Endothelial cell of umbilical vein (primary cell): ENCODE data around the gene JPH3. TPM values are rescaled to one million over a fixed set of nuclear protein-coding genes. Genes with fewer than 3 reads are reported as not detected.

Experiments
- BruUV-seq: library from RNA; stranded (reverse); fragments of 400-500 nt; replicated peaks from 2 replicates; lab custom pipeline; 2021; lab: Mats Ljungman, UMichigan
- CTCF ChIA-PET: fragments of 300-600, 350-600 bp; sonication (Branson Sonifier 250); formaldehyde crosslinking; loops from one replicate; lab custom pipeline; 2021; ENCODE audit warnings: antibody characterized with exemption, inconsistent platforms; lab: Charles Lee
- POLR2A ChIA-PET: fragments of 300-600, 350-600 bp; sonication (Branson Sonifier 250); formaldehyde crosslinking; loops from one replicate; lab custom pipeline; 2021; ENCODE audit warnings: antibody characterized with exemption, inconsistent platforms; lab: Charles Lee
- DNase-seq: peaks from one replicate; pipeline ENCODE4 v3.0.0-alpha.2; 2011; ENCODE audit warnings: low read depth, low spot score
- FAIRE-seq: peaks from 2 replicates; lab custom pipeline; 2011; peaks lifted over from hg19 to GRCh38; lab: Jason Lieb, UNC
- H2AFZ ChIP-seq: 2 replicates; pipeline ENCODE4 v1.6.0; 2012; ENCODE audit warnings: low read depth, low read length, control low read depth, inconsistent platforms
- H3K27ac ChIP-seq: 2 replicates; pipeline ENCODE4 v1.5.1; 2011; ENCODE audit warnings: low read depth, mild to moderate bottlenecking, control low read depth, low read length, moderate library complexity; ENCODE audit not compliant: insufficient read depth
- H3K27me3 ChIP-seq, 2 experiments: 2 replicates each; pipeline versions ENCODE4 v1.6.0 to v1.6.1; 2011; ENCODE audit warnings: low read length in 2 of 2, mixed read lengths in 1 of 2; ENCODE audit not compliant: control insufficient read depth in 2 of 2, insufficient read depth in 2 of 2
- H3K36me3 ChIP-seq, 2 experiments: 2 replicates in 1 of 2; 3 replicates in 1 of 2; pipeline ENCODE4 v1.5.1; 2011; ENCODE audit warnings: low read length in 2 of 2, mild to moderate bottlenecking in 1 of 2, moderate library complexity in 1 of 2; ENCODE audit not compliant: control insufficient read depth in 2 of 2, insufficient read depth in 2 of 2; ENCODE audit errors: extremely low read depth in 1 of 2
- H3K4me1 ChIP-seq: 3 replicates; pipeline ENCODE4 v1.5.1; 2011; ENCODE audit warnings: mild to moderate bottlenecking, low read length; ENCODE audit not compliant: control insufficient read depth, insufficient read depth; ENCODE audit errors: extremely low read depth
- H3K4me2 ChIP-seq: 2 replicates; pipeline ENCODE4 v1.6.1; 2011; ENCODE audit warnings: low read length, control low read depth, mixed read lengths; ENCODE audit not compliant: insufficient read depth
- H3K4me3 ChIP-seq, 3 experiments: fragments of 200-600 bp in 1 of 3; sonication (generic), shearing (Covaris generic) in 1 of 3; replicated peaks in 1 of 3; 2 replicates each; pipeline ENCODE4 v1.5.1; 2011 to 2016; ENCODE audit warnings: control low read depth in 3 of 3, low read length in 3 of 3, mild to moderate bottlenecking in 2 of 3, inconsistent platforms in 1 of 3, low read depth in 1 of 3, moderate library complexity in 1 of 3; ENCODE audit not compliant: insufficient read depth in 1 of 3
- H3K79me2 ChIP-seq: 2 replicates; pipeline ENCODE4 v1.6.0; 2012; ENCODE audit warnings: low read length, inconsistent platforms; ENCODE audit not compliant: control insufficient read depth, insufficient read depth
- H3K9ac ChIP-seq: replicated peaks from 2 replicates; pipeline ENCODE3; 2011; ENCODE audit warnings: low read length, control low read depth; ENCODE audit not compliant: insufficient read depth; ENCODE audit errors: extremely low read depth
- H3K9me1 ChIP-seq: replicated peaks from 3 replicates; pipeline ENCODE4 v1.6.0; 2011; ENCODE audit warnings: mild to moderate bottlenecking, low read length; ENCODE audit not compliant: control insufficient read depth, insufficient read depth; ENCODE audit errors: extremely low read depth
- H3K9me3 ChIP-seq: replicated peaks from 2 replicates; pipeline ENCODE4 v1.5.1; 2012; ENCODE audit warnings: low read length, inconsistent platforms; ENCODE audit not compliant: control insufficient read depth, insufficient read depth
- H4K20me1 ChIP-seq: replicated peaks from 2 replicates; pipeline ENCODE3; 2011; ENCODE audit warnings: mild to moderate bottlenecking, low read length; ENCODE audit not compliant: control insufficient read depth, insufficient read depth; ENCODE audit errors: extremely low read depth
- CTCF ChIP-seq, 2 donors: IDR thresholded peaks; 1 replicate in 1 of 2; 2 replicates in 1 of 2; pipeline ENCODE4 v1.5.1; 2011; ENCODE audit warnings: low read length in 2 of 2, mild to moderate bottlenecking in 2 of 2, moderate library complexity in 2 of 2, control low read depth in 1 of 2, inconsistent platforms in 1 of 2, low read depth in 1 of 2; ENCODE audit not compliant: insufficient read depth in 1 of 2; ENCODE audit errors: extremely low read depth in 1 of 2
- EZH2 ChIP-seq: IDR thresholded peaks from 2 replicates; pipeline ENCODE4 v1.6.1; 2012; ENCODE audit warnings: borderline replicate concordance, low read depth, mild to moderate bottlenecking, moderate library complexity, low read length, inconsistent platforms; ENCODE audit not compliant: severe bottlenecking
- FOS ChIP-seq: IDR thresholded peaks from 2 replicates; pipeline ENCODE4 v1.6.1; 2011; ENCODE audit warnings: mild to moderate bottlenecking, low read length, moderate library complexity, borderline replicate concordance; ENCODE audit not compliant: insufficient read depth
- GATA2 ChIP-seq: IDR thresholded peaks from 2 replicates; pipeline ENCODE4 v1.7.0; 2011; ENCODE audit warnings: low read depth, mild to moderate bottlenecking, moderate library complexity, mixed read lengths, low read length; ENCODE audit not compliant: insufficient read length, insufficient read depth
- JUN ChIP-seq: IDR thresholded peaks from 2 replicates; pipeline ENCODE4 v1.6.1; 2011; ENCODE audit warnings: borderline replicate concordance, low read depth; ENCODE audit not compliant: insufficient read length, insufficient read depth
- MAX ChIP-seq: IDR thresholded peaks from 2 replicates; pipeline ENCODE4 v1.6.1; 2011; ENCODE audit not compliant: insufficient read depth, insufficient read length
- MYC ChIP-seq: IDR thresholded peaks from one replicate; pipeline ENCODE4 v1.6.1; 2011; ENCODE audit warnings: mild to moderate bottlenecking, low read depth, low read length
- POLR2A ChIP-seq: IDR thresholded peaks from 2 replicates; pipeline ENCODE4 v1.6.1; 2012; ENCODE audit warnings: low read depth, mild to moderate bottlenecking, control low read depth, low read length
- POLR2AphosphoS5 ChIP-seq: IDR thresholded peaks from 2 replicates; pipeline ENCODE4 v1.6.1; 2012; ENCODE audit warnings: low read depth, mild to moderate bottlenecking, control low read depth, low read length, moderate library complexity; ENCODE audit not compliant: insufficient read depth
- dilution Hi-C: fragments of 300-500 bp; cut with MboI; formaldehyde crosslinking; loops from one replicate; pipeline ENCODE4 v1.15.0; 2019; ENCODE audit warnings: low sequenced_read_pairs; ENCODE audit not compliant: extremely low pct_ligation_motif_present
- intact Hi-C: fragments of 100-400 bp; cut with micrococcal nuclease; formaldehyde crosslinking; loops from one replicate; pipeline ENCODE4 v1.10.0; 2022
- polyA plus RNA-seq, 4 experiments: library from polyadenylated mRNA; depleted of rRNA in 3 of 4; stranded (reverse) in 3 of 4; unstranded in 1 of 4; fragments of >200 nt; gene quantifications; 2 replicates each; pipeline versions ENCODE4 v1.2.1 to v1.2.3, GENCODE V29; 2011 to 2012; ENCODE audit warnings: missing spikeins in 1 of 4
- total RNA-seq: library from RNA; stranded (reverse); gene quantifications from 2 replicates; pipeline ENCODE4 v1.2.3, GENCODE V29; 2021

Gene JPH3
- total and polyA plus RNA-seq, 2 donors (not counting 3 experiments of a cell fraction or from before 2014, with no cell fraction given): 0.22 to 0.30 TPM

GRCh38 chr16:87715231-87715630, 112.9 kb downstream of the JPH3 start:
- H3K27ac ChIP-seq: no peak overlapping the region
- DNase-seq (no peak), FAIRE-seq (no peak)
- H3K9me3 ChIP-seq: no peaks in the 10 kb centered on the region
- no peak overlapping the region for H3K9ac ChIP-seq
- H3K4me1 ChIP-seq: no peaks in the 10 kb centered on the region
- no TSS peak for BruUV-seq
- ChIA-PET POLR2A (no interaction called here), CTCF (interaction anchor here (1.4 kb wide), 1 partner anchor 10 kb away, joined by 4 read pairs; no protein-coding TSS in a partner anchor)
- TF ChIP-seq POLR2A: no peak
- no peak for TF ChIP-seq CTCF (IDR thresholded peaks at IDR 0.05; ENCODE audit: extremely low read depth in 1 of 2, insufficient read depth in 1 of 2, low read depth in 1 of 2, low read length in 2 of 2)
- no peak for TF ChIP-seq FOS
- TF ChIP-seq MAX: no peak
- no peak for TF ChIP-seq JUN
- TF ChIP-seq EZH2: no peak
- TF ChIP-seq POLR2AphosphoS5: no peak
- no peak for TF ChIP-seq GATA2
- no peak for TF ChIP-seq MYC
- intact Hi-C loops (no loop called here), dilution Hi-C loops (no loop called here)
- no peak overlapping the region for H3K4me2 ChIP-seq
- no peak overlapping the region for H3K4me3 ChIP-seq
- H3K79me2 ChIP-seq: no peaks in the 10 kb centered on the region
- no peaks in the 10 kb centered on the region for H3K27me3 ChIP-seq
- H3K9me1 ChIP-seq: no peaks in the 10 kb centered on the region
- H3K36me3 ChIP-seq: peaks cover 4 to 28% of the 10 kb centered on the region in 2 experiments
- H2AFZ ChIP-seq: no peak overlapping the region
- H4K20me1 ChIP-seq: no peaks in the 10 kb centered on the region
